NCI-H82 (cell line): Measurements from ENCODE around the gene MYLK.

Experiments used
- DNase-seq: peaks from one replicate; lab custom pipeline; 2025; lab: John Stamatoyannopoulos, UW

Gene MYLK

DNA sequence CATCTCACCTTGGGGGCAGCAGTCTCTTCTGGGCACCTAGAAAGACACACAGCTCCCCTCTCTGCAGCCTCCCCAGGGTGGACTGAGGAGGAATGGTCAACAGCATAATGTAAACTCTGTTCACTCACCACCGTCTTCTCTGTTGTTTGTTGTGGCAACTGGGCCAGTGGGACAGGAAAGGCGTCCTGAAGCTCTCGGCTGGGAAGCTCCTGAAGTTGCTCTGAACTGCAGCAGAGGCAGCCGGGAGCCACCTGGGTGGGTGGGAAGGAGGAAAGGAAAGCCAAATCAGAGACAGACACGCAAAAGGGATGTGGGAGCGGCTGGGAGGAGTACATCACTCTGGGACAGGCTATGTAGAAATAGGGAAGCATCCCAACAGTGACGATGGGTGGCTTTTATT, 52.7 kb downstream of the MYLK start:
- DNase-seq, result no peak

DNA sequence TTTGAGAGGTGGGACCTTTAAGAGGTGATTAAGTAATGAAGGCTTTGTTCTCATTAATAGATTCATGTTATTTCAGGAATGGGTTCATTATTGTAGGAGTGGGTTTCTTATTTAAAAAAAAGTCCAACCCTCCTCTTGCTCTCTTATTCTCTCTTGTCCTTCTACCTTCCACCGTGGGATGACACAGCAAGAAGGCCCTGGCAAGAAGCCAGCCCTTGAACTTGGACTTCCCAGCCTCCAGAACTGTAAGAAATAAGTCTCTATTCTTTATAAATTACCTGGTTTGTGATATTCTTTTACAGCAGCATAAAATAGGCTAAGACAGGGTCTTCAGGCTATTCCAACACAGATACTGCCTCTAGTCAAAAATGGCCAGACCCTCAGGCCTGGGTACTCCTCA, 62.2 kb downstream of the MYLK start:
- no peak for DNase-seq

DNA sequence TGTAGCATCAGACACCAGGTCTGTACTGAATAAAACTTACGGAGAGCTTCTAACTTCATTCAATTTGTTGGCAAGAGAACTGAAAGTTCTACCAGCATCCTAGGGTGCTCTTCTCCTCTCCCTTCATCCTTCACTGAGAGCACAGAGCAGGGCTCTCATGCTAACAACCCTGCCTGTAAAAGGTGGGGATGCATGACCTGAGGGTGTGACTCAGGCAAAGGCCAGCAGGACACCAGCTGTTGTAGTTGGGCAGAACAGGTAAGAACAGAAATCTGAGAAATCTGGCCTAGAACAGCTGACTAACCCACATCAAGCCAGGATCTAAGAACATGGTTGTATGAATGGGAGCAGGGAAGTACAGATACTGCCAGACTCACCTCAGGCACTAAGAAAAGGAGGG, 64.2 kb downstream of the MYLK start:
- no peak for DNase-seq

DNA sequence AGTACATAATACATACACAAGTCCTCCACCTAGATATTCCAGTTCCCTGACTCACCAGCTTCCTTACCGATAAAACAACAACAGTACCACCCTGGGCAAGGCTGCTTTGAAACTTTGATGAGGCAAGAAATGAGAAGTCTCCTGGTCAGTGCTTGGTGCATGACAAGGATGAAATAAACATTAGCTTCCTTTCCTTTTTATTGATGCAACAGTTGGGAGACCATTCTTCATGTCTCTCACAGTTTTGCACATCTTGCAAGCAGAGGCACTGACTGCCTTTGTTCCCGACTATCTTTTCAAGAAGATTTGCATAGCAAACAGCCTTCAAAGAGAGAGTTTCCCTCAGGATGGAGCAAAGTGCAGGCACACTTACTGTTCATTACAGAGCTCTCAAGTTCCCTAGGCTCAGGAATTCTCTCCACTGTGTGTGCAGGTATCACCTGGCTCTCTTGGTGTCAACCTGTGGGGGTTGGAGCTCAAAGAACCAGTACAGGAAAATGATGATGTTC, 65.2 kb downstream of the MYLK start:
- no peak for DNase-seq

DNA sequence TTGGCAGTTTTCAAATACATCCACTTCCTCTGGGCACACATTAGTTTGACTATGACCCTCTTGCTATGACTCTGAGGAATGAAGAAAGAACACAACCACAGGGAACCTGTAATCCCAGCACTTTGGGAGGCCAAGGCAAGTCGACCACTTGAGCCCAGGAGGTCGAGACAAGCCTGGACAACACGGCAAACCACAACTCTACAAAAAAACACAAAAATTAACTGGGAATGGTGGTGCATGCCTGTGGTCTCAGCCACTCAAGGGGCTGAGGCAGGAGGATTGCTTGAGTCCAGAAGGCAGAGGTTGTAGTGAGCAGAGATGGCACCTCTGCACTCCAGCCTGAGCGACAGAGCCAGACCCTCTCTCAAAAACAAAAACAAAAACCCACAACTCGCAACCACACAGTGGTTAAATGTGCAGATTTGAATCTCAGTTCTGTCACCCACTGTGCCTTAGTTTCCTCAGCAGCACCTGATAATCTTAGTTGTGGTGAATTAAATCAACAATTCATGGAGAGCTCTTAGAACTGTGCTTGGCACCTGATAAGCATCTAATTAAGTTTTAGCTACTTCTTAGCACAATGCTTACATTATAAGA, 65.7 kb downstream of the MYLK start:
- DNase-seq, result no peak

DNA sequence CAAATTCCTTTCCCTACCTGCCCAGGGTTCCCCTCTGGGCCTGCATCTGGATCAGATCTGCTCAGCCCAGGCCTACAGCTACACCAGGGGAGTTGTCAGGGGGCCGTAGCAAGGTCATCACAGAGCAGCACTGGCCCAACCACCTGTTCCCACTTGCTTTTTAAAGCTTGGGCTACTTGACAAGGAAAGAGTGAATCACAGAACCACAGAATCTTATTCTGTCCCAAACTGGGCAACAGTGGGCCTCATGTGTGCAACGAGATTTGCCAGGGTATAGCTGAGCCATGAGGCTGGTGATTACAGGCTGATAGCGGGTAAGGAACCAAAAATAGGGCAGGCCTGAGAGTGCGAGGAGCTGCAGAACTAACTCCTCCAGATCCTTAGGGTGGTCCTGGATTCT, 66.7 kb downstream of the MYLK start:
- DNase-seq, result no peak

DNA sequence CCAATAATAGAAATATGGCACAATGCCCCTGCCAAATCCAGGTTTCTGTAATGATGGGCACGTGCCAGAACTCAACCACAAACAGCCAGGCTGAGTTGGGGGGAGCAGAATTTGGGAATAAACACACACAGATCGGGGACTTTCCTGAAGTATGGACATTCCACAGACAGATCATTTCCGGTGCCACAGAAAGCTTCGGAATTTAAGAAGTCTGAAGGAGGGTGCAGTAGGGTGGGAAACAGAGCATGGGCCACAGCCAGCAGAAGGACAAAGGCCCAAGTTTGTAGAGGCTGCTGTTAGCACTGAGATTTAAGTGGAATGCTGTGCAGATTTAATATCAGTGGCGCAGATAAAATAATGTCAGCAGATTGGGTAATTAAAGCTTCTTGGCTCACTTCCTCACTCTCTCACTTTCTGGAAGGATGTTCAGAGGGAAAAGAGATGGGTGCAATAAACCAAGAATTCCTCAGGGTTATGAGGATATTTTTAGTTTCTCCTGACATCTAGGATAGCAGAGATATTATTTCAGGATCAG, 67.4 kb downstream of the MYLK start:
- no peak for DNase-seq

DNA sequence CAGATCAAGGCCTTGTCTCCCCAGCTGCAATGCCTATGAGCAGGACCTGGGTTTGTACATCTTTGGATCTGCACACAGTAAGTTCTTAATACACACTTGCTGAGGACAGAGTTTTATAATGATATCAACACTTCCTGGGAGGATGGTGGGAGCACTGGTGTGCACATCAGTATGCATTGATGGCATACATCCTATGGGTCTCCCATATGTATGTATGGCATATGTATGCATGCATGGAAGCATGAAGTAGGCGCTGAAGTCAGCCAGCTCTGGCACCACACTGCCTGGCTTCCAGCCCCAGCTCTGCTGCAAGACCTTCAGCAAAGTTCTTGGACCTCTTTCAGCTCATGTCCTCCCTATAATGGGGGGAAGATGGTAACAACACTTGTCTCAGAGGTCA, 68.2 kb downstream of the MYLK start:
- DNase-seq, result no peak

DNA sequence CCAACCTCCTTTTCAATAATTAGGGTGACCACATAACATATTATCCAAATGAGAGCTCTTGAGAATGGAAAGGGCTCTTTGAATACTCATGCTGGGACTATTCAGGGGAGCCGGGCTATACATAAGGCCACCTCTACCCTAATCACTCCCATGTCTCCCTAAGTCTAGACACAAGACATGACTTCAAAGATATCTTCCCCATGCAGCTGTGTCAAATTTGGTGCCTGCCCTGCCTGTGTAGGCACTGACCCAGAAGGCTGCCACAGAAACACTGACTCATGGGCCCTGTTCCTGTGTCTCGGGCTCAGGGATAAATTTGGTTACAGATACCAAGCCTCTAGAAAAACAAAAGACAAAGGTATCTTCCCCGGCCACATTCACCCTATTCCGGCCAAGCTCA, 70.3 kb downstream of the MYLK start:
- no peak for DNase-seq

DNA sequence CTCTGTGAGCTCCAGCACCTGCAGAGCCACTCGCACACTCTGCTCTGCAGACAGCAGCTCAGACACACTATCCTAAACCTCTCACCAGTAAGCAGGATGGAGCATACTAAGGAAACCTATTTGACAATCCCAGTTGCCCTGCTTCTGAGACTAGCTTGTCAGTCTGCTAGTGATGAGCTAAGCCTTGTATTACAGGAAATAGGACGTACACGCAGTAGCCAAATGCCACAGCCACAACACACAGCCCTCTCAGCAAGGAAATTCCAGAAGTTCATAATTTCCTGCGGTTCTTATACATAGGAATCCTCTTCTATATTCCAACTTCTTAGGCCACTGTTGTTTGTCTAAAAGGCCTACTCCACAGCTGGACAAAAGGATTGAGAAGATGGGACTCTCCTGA, 74.5 kb downstream of the MYLK start:
- no peak for DNase-seq

DNA sequence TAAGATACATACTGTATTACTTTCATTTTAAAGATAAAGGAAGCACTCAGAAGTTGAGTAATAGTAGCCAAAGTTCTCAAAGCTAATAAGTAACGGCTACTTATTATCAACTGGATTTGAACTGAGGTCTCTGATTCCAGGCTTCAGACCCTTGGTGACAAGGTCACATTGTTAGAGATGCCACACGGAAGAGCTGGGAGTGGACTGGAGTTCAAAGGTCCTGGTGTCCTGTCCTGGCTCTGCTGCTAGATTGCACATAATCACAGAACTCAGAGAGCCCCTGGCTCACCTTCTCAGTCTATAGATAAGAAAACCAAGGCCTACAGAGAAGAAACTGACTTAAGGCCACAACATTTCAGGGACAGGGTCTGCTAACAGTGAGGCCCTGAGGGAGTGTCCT, 75.3 kb downstream of the MYLK start:
- no peak for DNase-seq

DNA sequence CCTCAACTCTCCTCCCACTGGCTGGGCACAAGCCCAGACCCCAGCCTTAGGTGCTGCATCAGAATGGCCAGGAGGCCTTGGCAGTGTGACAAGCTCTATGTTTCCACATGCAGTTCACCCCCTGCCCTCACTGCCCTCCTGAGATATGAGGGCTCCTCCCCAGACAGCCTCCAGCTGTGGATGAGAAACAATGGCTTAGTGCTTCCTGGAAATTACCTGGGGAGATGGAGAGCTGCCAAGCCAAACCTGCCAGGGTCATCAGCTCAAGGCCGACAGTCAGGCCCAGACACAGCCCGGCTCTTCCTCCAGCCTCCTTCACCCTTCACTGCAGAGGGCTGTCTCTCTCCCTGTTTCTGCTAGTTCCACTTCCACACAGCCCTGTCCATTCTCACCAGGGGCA, 76.3 kb downstream of the MYLK start:
- DNase-seq, result no peak

DNA sequence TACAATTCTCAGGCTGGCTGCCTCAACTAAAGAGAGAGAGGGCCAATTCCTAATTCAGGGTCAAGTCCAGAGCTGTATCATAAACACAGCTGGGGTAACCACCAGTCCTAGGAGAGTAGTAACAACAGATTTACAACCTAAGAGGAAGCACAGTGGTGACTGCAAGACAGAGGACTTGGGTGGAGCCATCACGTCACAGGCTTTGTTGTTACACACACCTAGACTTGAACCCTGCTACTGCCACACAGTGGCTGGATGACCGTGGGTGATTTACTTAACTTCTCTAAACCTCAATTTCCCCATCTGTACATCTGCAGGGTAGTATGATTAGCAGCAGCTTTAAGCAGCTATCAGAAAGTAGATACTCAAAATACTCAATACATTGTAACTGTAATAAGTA, 78.6 kb downstream of the MYLK start:
- no peak for DNase-seq

DNA sequence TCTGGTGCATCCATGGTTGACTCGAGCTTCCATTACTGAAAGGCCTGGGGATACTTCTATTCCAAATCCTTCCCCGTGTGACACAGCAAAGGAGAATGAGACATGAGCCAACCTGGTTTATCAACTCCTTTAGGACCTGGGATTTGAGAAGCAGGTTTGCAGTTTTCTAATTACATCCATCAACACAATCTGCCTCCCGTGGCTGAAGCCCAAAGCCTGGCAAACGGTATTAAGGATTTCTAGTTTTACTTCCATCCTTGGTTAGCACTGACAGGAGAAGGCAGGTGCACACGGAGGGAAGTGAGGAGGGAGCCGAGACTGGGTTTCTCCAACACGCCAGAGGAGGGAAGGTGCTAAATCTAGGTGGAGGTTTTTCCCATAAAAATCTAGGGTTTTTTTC, 79.0 kb downstream of the MYLK start:
- no peak for DNase-seq

DNA sequence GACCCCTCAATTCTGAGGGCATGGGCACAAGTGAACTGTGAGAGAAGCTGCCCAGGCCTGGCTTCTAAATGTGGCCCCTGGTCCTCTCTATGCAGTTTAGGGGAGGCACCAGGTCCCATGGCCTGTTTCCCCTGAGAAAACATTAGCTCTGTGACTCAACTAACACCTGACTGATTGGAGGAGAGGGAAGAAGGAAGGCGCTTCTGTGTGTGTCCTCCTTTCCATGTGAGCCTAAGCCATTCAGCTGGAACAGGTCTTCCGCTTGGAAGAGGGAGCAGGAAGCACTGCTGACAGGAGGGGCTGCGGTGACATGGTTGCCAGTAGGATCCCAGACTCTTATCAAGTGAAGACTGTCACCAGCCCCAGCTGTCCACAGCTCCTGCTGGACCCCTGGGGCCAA, 79.5 kb downstream of the MYLK start:
- no peak for DNase-seq

DNA sequence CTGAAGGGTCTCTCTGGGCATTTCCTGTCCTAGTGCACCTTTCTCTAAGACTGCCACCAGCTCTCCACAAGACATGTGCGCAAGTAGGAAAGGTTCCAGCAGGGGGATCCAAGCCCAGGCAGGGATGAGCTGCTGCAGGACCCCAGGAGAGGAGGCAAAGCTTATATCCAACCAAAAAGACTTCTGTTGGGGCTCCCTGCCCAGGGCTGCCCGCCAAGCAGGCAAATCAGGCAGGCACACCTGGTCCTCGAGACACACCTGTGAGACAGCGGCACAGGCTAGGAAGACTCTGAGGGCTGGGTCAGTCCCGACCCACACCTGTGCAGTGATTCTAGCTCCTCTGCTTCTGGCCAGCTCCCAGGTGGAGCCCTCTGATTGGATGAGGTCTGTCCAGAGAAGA, 80.6 kb downstream of the MYLK start:
- peak; percentile 36 for DNase-seq

DNA sequence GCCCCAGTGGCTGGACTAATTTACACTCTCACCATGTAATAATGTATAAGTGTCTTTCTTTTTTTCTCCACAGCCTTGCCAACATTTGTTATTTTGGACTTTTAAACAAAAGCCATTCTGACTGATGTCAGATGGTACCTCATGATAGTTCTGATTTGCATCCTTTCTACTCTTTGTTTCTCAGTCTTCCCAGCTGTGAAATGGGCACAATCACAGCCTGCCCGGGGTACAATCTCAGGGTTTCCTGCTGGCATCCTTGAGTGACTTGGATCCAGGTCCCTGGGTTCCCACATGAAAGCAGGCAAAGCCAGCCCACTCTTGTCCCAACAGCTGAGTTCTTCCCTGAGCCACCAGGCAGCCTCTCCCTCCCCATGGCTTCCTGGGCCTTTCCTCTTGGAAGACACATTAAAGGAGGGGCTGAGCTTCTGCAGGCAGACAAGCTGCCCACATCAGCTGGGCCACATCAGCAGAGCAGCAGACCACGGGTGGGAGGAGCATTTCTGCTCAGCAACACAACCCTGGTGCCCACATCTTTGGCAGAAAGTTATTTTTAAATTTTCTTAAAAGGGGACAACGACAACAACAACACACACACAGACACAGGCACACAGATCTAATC, 82.0 kb downstream of the MYLK start:
- DNase-seq, result no peak

DNA sequence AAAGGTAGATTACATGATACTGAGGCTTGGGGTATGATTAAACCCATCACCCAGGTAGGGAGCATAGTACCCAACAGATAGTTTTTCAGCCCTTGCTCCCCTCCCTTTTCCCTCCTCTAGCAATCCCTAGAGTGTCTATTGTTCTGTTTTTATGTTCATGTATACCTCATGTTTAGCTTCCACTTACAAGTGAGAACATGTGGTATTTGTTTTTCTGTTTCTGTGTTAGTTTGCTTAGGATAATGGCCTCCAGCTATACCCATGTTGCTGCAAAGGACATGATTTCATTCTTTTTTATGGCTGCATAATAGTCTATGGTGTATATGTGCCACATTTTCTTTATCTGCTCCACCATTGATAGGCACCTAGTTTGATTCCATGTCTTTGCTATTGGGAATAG, 82.7 kb downstream of the MYLK start:
- DNase-seq, result no peak

DNA sequence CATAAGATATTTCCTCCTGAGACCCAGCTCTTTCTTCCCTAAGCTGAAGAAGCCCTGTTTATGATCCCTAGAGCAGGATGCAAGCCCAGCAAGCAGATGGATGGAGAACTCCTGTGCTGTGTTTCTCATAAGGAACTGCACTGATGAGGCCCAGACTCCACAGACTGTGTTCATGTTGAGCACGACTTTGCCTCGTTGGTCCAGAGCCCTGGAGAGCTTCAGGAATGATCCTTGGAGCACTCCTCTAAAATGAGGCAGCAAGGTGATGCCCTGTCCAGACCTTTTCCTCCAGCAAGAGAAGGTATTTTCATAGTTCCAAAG, 83.8 kb downstream of the MYLK start:
- peak; percentile 59 for DNase-seq

DNA sequence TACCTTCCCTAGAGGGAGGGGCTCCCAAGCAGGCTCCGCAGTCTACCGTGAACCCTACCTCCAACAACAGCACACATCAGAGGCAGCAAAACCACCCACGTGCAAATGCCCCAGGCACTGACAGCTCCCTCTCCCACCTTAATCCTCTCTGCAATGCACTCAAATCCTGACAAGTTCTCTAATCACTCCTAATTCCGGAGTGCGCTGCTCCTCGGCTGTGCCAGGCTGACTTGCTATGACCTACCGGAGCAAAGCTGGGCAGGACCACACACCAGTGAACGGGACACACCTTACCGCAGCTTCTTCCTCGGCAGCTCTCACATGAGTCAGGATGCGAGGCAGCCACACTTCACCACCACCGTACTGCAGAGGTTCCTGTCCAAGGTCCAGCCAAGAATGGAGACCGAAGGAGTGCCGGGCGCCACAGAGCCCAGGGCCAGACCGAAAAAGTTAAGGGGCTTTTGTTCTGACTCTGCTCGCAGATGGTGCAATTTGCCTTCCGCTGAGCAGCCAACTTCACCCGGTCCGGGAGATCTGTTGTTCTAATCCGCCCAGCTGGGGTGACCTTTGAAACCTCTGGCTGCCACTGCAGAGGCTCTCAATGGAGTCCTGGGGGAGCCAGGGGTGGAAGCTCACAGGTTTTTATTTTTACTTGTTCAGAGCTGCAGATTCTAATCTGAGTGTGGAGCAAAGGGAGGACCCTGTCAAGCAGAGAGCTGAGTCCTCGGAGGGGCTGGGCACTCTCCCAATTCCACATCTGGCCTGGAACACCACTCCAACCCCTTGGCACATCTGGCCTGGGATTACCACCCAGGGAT, 84.4 kb downstream of the MYLK start:
- DNase-seq, result peak; percentile 86

DNA sequence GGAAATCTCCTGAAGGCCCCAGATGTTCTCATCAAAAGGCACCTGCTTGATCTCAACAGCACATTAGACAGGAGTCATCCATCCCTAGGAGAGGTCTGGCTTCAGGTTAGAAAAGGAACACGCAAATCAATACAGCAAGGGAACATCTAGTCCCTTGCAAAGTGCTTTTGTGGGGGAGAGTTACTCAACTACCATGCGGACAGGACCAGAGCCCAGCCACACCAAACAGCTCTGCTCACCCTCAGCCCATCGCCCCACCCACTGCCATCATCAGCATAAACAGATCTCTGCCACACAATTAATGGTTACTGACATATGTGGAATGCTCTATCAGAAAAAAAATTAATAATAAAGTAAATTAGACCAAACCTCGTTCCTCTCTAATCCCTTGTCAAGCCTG, 85.6 kb downstream of the MYLK start:
- no peak for DNase-seq

DNA sequence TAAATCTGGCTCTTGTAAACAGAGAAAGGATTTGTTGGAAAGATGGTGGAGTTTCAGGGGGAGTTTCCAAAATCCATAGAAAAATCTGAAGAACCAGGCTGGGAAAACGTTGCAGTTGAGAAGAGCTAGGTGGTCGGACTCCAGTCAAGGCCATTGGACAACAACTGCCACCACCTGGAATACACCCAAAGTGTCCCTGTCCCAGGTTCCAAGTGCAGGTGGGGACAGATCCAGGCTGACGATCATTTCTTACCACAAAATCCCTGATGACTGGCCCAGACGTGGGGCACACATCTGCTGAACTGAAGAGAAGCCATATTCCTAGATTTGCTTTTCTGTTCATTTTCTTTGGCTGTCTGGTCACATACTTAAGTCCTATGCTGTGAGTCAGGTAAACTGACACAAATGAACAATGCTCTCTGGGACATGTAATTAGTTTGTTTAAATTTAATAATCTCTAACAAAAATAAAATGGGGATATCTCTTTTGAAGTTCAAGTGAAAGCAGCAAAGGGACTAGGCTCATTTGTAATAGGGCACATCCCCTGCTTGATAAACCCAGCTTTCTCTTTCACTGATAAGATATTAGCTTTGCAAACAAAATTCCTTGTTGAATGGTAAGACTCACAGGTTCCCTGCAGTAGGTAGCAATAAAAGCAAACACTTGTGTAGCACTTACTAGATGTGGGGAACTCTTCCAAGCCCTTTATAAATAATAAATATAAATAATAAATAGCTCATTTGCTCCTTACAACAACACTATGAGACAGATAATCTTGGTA, 88.5 kb downstream of the MYLK start:
- no peak for DNase-seq

DNA sequence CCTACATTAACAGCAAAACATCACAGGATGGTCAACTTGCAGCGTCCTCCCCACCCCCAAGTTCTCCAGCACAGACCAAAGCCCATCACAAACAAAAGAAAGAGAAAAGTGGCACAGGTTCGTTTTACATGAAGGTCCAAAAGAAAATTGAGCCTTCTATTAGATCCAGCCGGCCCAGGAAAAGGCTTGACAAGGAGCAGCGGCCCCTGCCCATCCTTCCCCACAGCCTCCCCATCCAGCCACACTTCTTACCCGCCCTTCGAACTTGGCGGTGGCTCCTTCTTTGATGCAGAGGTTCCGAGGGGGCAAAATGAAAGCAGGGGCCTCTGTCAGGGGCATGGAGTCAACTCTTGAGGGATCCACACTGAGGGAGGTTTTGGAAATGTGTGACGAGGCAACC, 90.7 kb downstream of the MYLK start:
- DNase-seq, result no peak
